GM12878 (cell line): Measurements from ENCODE around the gene GIGYF2. TPM values are rescaled to one million over a fixed set of nuclear protein-coding genes. Genes with fewer than 3 reads are reported as not detected.

Experiments used
- ATAC-seq: fragments of 200-7000 bp; cut with Tn5 transposase; 3 replicates; pipeline ENCODE4 v1.9.1; 2020; ENCODE audit warnings: mild to moderate bottlenecking, moderate library complexity
- BruUV-seq: library from RNA; stranded (reverse); fragments of 400-500 nt; replicated peaks from 2 replicates; lab custom pipeline; 2021; lab: Mats Ljungman, UMichigan
- CTCF ChIA-PET: fragments of 300-600 bp; sonication (Branson Sonifier 250); formaldehyde crosslinking; extraction: SDS; loops from one replicate; lab custom pipeline; 2021; ENCODE audit warnings: inconsistent platforms; lab: Yijun Ruan, JAX
- POLR2A ChIA-PET: fragments of 350-600 bp; formaldehyde crosslinking; extraction: SDS; loops from one replicate; lab custom pipeline; 2021; ENCODE audit warnings: inconsistent platforms; lab: Charles Lee
- RAD21 ChIA-PET: fragments of 300-600 bp; sonication (Branson Sonifier 250); formaldehyde crosslinking; loops from one replicate; lab custom pipeline; 2023; ENCODE audit warnings: antibody characterized with exemption; ENCODE audit not compliant: unreplicated experiment; lab: Charles Lee
- SMC1A ChIA-PET: fragments of 300-600 bp; sonication (Branson Sonifier 250); formaldehyde crosslinking; loops from one replicate; lab custom pipeline; 2023; ENCODE audit not compliant: unreplicated experiment, uncharacterized antibody; lab: Charles Lee
- DNase-seq: peaks from one replicate; pipeline ENCODE4 v3.0.0-alpha.2; 2011; ENCODE audit warnings: low read depth, low spot score
- FAIRE-seq: peaks from 3 replicates; lab custom pipeline; 2011; peaks lifted over from hg19 to GRCh38; lab: Jason Lieb, UNC
- H2AFZ ChIP-seq: 2 replicates; pipeline ENCODE4 v1.6.0; 2011; ENCODE audit warnings: low read depth, low read length, control low read depth; ENCODE audit not compliant: control insufficient read depth
- H3K27ac ChIP-seq: 2 replicates; pipeline ENCODE4 v1.5.1; 2011; ENCODE audit warnings: control low read depth; ENCODE audit not compliant: control insufficient read depth, insufficient read depth
- H3K27me3 ChIP-seq, 2 experiments: replicated peaks in 1 of 2; 2 replicates each; pipeline versions ENCODE4 v1.6.0 to v1.6.1; 2011; ENCODE audit warnings: low read length in 1 of 2; ENCODE audit not compliant: control insufficient read depth in 2 of 2, insufficient read depth in 2 of 2
- H3K36me3 ChIP-seq, 2 experiments: 2 replicates each; pipeline ENCODE4 v1.5.1; 2011; ENCODE audit warnings: low read length in 1 of 2; ENCODE audit not compliant: control insufficient read depth in 2 of 2, insufficient read depth in 2 of 2
- H3K4me1 ChIP-seq: 2 replicates; pipeline ENCODE4 v1.6.1; 2011; ENCODE audit warnings: mild to moderate bottlenecking, low read length, moderate library complexity, mixed read lengths; ENCODE audit not compliant: control insufficient read depth, insufficient read depth
- H3K4me2 ChIP-seq: 2 replicates; pipeline ENCODE4 v1.6.0; 2011; ENCODE audit warnings: control low read depth; ENCODE audit not compliant: control insufficient read depth, insufficient read depth
- H3K4me3 ChIP-seq: fragments of 200-600 bp; sonication (generic); 2 replicates; pipeline ENCODE4 v1.5.1; 2016
- H3K79me2 ChIP-seq: 2 replicates; pipeline ENCODE4 v1.6.0; 2011; ENCODE audit warnings: low read length; ENCODE audit not compliant: control insufficient read depth, insufficient read depth
- H3K9ac ChIP-seq: 2 replicates; pipeline ENCODE4 v1.8.0; 2011; ENCODE audit warnings: low read length, control low read depth, mixed read lengths; ENCODE audit not compliant: control insufficient read depth, insufficient read depth
- H3K9me3 ChIP-seq: replicated peaks from 3 replicates; pipeline ENCODE4 v1.5.1; 2011; ENCODE audit warnings: mild to moderate bottlenecking, low read length; ENCODE audit not compliant: control insufficient read depth, insufficient read depth
- H4K20me1 ChIP-seq: 2 replicates; pipeline ENCODE4 v1.6.0; 2011; ENCODE audit not compliant: control insufficient read depth, insufficient read depth
- FOXM1 ChIP-seq: IDR thresholded peaks from 2 replicates; pipeline ENCODE4 v1.6.1; 2012; ENCODE audit warnings: low read depth, mild to moderate bottlenecking, inconsistent platforms, low read length, moderate library complexity
- HDAC2 ChIP-seq: fragments of 200-600 bp; sonication (generic); IDR thresholded peaks from 2 replicates; pipeline ENCODE4 v1.6.1; 2017
- IKZF1 ChIP-seq: fragments of 450-650 bp; conservative IDR thresholded peaks from 2 replicates; pipeline ENCODE4 v1.6.1; 2017; ENCODE audit warnings: antibody characterized with exemption, mild to moderate bottlenecking
- JUNB ChIP-seq: IDR thresholded peaks from 2 replicates; pipeline ENCODE4 v1.6.1; 2016; ENCODE audit warnings: antibody characterized with exemption, mild to moderate bottlenecking
- MEF2A ChIP-seq: IDR thresholded peaks from 2 replicates; pipeline ENCODE4 v1.6.1; 2011; ENCODE audit warnings: low read depth, mild to moderate bottlenecking, low read length, moderate library complexity; ENCODE audit not compliant: insufficient read depth
- MYC ChIP-seq: IDR thresholded peaks from 2 replicates; pipeline ENCODE4 v1.6.1; 2011; ENCODE audit warnings: mild to moderate bottlenecking, low read length, moderate library complexity, inconsistent platforms; ENCODE audit not compliant: insufficient read depth, insufficient replicate concordance, insufficient read length, severe bottlenecking
- PML ChIP-seq: IDR thresholded peaks from 2 replicates; pipeline ENCODE4 v1.6.1; 2012; ENCODE audit warnings: low read length, inconsistent platforms
- RELB ChIP-seq: fragments of 450-650 bp; IDR thresholded peaks from 2 replicates; pipeline ENCODE4 v1.6.1; 2017; ENCODE audit warnings: low read depth, mild to moderate bottlenecking, moderate library complexity
- SMAD5 ChIP-seq: IDR thresholded peaks from 2 replicates; pipeline ENCODE4 v1.6.1; 2016; ENCODE audit warnings: antibody characterized with exemption, low read depth
- YBX1 ChIP-seq: fragments of 450-650 bp; IDR thresholded peaks from 2 replicates; pipeline ENCODE4 v1.6.1; 2016; ENCODE audit warnings: antibody characterized with exemption
- ZNF622 ChIP-seq: fragments of 450-650 bp; IDR thresholded peaks from 2 replicates; pipeline ENCODE4 v1.6.1; 2017; ENCODE audit warnings: mild to moderate bottlenecking, inconsistent platforms
- WGBS: methylation state at CpG from one replicate; pipeline ENCODE4 v1.1.6; 2016; ENCODE audit warnings: low lambda C conversion rate; ENCODE audit not compliant: insufficient replicate concordance, insufficient coverage; ENCODE audit errors: missing lambda C conversion rate; 5-methylcytosine and 5-hydroxymethylcytosine counted together
- in situ Hi-C: fragments of 300-500 bp; cut with MboI; formaldehyde crosslinking; loops from 9 replicates; pipeline ENCODE4 v1.14.3; 2018; ENCODE audit warnings: mixed read lengths
- intact Hi-C: fragments of 100-400 bp; cut with micrococcal nuclease; formaldehyde crosslinking; loops from one replicate; pipeline ENCODE4 v1.14.2; 2022; ENCODE audit not compliant: unreplicated experiment
- polyA plus RNA-seq, 11 experiments: library from polyadenylated mRNA; depleted of rRNA in 4 of 11; unstranded in 6 of 11; stranded (reverse) in 5 of 11; fragments of >200 nt; fragmentation: Nextera tagmentation in 4 of 11; fragmentation: Illumina TruSeq in 1 of 11; extraction: Ambion mirVana in 4 of 11; extraction: Trizol in 1 of 11; gene quantifications; 1 replicate in 1 of 11; 2 replicates in 10 of 11; pipeline versions ENCODE4 v1.2.1 to v1.2.3, GENCODE V29; 2011 to 2016; ENCODE audit warnings: inconsistent platforms in 2 of 11, missing spikeins in 2 of 11, low read depth in 1 of 11
- total RNA-seq, 4 experiments: library from RNA; depleted of rRNA in 3 of 4; stranded (reverse); fragments of >200 nt in 3 of 4; fragmentation: Illumina TruSeq in 1 of 4; extraction: Trizol in 1 of 4; gene quantifications; 2 replicates each; pipeline versions ENCODE4 v1.2.1 to v1.2.3, GENCODE V29; 2013 to 2021
- TF ChIP-seq, protein P1 (sequence below): fragments of 450-650 bp; IDR thresholded peaks from 2 replicates; pipeline ENCODE4 v1.6.1; 2017; ENCODE audit warnings: antibody characterized with exemption, mild to moderate bottlenecking, moderate library complexity
- TF ChIP-seq, protein P2 (sequence below): IDR thresholded peaks from 2 replicates; pipeline ENCODE4 v1.6.1; 2012; ENCODE audit warnings: low read depth, low read length, improper control_type of control experiment

Gene GIGYF2
- total and polyA plus RNA-seq, 10 of the 15 experiments (the other 5 are each of a cell fraction or from before 2014, with no cell fraction given): 12.2 to 47.2 (median 39.0) TPM

DNA sequence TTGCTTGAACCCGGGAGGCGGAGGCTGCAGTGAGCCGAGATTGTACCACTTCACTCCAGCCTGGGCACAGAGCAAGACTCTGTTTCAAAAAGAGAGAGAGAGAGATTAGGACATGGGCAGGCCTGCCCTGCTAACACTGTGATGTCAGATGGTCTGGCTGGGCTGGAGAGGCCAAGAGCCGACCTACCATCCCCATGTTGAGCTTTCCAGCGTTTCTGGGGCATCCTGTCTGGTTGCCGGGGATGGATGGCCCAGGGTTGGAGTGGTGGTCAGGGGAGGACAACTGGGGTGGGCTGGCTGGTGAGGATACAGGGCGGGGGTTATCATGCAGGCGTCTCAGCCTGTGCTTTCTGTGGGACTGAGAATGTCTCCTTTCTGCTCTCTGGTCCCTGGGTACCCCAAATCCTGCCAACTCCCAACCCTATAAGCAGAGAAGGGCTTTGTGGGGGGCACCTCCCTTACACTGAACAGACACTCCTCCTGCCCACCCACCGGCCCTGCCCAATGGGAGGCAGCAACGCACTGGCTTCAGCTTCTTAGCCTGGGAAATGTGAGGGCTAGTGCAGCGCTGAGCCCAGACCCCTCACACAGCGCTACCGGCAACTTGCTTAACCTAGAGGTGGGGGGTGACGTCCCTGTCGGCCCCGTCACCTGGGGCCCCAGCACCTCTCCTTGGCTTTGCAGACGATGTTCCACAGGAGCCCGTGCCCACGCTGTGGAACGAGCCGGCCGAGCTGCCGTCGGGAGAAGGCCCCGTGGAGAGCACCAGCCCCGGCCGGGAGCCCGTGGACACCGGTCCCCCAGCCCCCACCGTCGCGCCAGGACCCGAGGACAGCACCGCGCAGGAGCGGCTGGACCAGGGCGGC is 178.4 kb downstream of the GIGYF2 start:
- no peak for DNase-seq
- CTCF ChIA-PET: no interaction called here
- Histone ChIP-seq H3K36me3 (no peaks in the 10 kb centered on the region; a peak in 1 of 4 replicates), H3K9ac (no peak overlapping the region), H3K27me3 (no peaks in the 10 kb centered on the region; a peak in 1 of 4 replicates), H3K4me3 (peak overlapping the region; percentile 36; the same call in 1 of the 2 replicates), H2AFZ (no peak overlapping the region), H3K9me3 (no peaks in the 10 kb centered on the region), H4K20me1 (no peaks in the 10 kb centered on the region), H3K27ac (no peak overlapping the region), H3K4me1 (no peaks in the 10 kb centered on the region), H3K79me2 (no peaks in the 10 kb centered on the region)
- no peak for FAIRE-seq
- in situ Hi-C loops (no loop called here), intact Hi-C loops (no loop called here)
- no TSS peak for BruUV-seq
- SMC1A ChIA-PET: no interaction called here
- WGBS: 38% methylated on average over 24 of the region's 37 CpGs
- POLR2A ChIA-PET: no interaction called here
- RAD21 ChIA-PET: no interaction called here
- ATAC-seq: no peak; the same call in 2 of the 3 replicates
- no peak for TF ChIP-seq YBX1
- TF ChIP-seq MEF2A: no peak
- TF ChIP-seq ZNF622: no peak
- no peak for TF ChIP-seq JUNB
- no peak for TF ChIP-seq PML
- no peak for TF ChIP-seq RELB
- no peak for TF ChIP-seq IKZF1
- no peak for TF ChIP-seq MYC
- TF ChIP-seq HDAC2: no peak
- TF ChIP-seq, protein P1, sequence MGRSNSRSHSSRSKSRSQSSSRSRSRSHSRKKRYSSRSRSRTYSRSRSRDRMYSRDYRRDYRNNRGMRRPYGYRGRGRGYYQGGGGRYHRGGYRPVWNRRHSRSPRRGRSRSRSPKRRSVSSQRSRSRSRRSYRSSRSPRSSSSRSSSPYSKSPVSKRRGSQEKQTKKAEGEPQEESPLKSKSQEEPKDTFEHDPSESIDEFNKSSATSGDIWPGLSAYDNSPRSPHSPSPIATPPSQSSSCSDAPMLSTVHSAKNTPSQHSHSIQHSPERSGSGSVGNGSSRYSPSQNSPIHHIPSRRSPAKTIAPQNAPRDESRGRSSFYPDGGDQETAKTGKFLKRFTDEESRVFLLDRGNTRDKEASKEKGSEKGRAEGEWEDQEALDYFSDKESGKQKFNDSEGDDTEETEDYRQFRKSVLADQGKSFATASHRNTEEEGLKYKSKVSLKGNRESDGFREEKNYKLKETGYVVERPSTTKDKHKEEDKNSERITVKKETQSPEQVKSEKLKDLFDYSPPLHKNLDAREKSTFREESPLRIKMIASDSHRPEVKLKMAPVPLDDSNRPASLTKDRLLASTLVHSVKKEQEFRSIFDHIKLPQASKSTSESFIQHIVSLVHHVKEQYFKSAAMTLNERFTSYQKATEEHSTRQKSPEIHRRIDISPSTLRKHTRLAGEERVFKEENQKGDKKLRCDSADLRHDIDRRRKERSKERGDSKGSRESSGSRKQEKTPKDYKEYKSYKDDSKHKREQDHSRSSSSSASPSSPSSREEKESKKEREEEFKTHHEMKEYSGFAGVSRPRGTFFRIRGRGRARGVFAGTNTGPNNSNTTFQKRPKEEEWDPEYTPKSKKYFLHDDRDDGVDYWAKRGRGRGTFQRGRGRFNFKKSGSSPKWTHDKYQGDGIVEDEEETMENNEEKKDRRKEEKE: no peak
- TF ChIP-seq SMAD5: no peak
- no peak for TF ChIP-seq FOXM1
- TF ChIP-seq, protein P2, sequence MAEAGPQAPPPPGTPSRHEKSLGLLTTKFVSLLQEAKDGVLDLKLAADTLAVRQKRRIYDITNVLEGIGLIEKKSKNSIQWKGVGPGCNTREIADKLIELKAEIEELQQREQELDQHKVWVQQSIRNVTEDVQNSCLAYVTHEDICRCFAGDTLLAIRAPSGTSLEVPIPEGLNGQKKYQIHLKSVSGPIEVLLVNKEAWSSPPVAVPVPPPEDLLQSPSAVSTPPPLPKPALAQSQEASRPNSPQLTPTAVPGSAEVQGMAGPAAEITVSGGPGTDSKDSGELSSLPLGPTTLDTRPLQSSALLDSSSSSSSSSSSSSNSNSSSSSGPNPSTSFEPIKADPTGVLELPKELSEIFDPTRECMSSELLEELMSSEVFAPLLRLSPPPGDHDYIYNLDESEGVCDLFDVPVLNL: no peak
- TF ChIP-seq, all 136 proteins: peak for 0
- H3K4me2 ChIP-seq: 0 out of 2 replicates have a peak overlapping the region, but pooled peaks have one; percentile 3
